Lung (tissue), 12 donors: ENCODE measurements around the gene ASAP3. TPM values are rescaled to one million over a fixed set of nuclear protein-coding genes. Genes with fewer than 3 reads are reported as not detected.

Experiments used
- ATAC-seq: fragments of 200-7000 bp; cut with Tn5 transposase; one replicate; pipeline ENCODE4 v1.9.1; 2020; ENCODE audit warnings: moderate number of reproducible peaks; ENCODE audit not compliant: insufficient read depth, low FRiP score
- DNase-seq, 3 donors: peaks; one replicate each; pipeline ENCODE4 v3.0.0-alpha.2; 2013 to 2017
- H3K27ac ChIP-seq, 2 donors: one replicate each; pipeline ENCODE4 v1.5.1; 2013; ENCODE audit warnings: mild to moderate bottlenecking in 2 of 2, moderate library complexity in 2 of 2, control low read depth in 1 of 2, inconsistent platforms in 1 of 2, low read depth in 1 of 2, low read length in 1 of 2
- H3K27me3 ChIP-seq, 3 donors: one replicate each; pipeline ENCODE4 v1.5.1; 2013; ENCODE audit warnings: low read length in 2 of 3; ENCODE audit not compliant: control insufficient read depth in 3 of 3, insufficient read depth in 3 of 3
- H3K36me3 ChIP-seq, 4 donors: one replicate each; pipeline ENCODE4 v1.5.1; 2013; ENCODE audit warnings: low read length in 4 of 4, mild to moderate bottlenecking in 1 of 4, moderate library complexity in 1 of 4; ENCODE audit not compliant: control insufficient read depth in 4 of 4, insufficient read depth in 4 of 4
- H3K4me1 ChIP-seq, 5 donors: one replicate each; pipeline ENCODE4 v1.5.1; 2013; ENCODE audit warnings: low read length in 5 of 5, mild to moderate bottlenecking in 2 of 5, moderate library complexity in 1 of 5; ENCODE audit not compliant: control insufficient read depth in 5 of 5, insufficient read depth in 5 of 5
- H3K4me3 ChIP-seq: one replicate; pipeline ENCODE4 v1.5.1; 2013; ENCODE audit warnings: mild to moderate bottlenecking, control low read depth, moderate library complexity
- H3K9ac ChIP-seq, 2 donors: one replicate each; pipeline ENCODE4 v1.5.1; 2013; ENCODE audit warnings: low read length in 2 of 2, control low read depth in 1 of 2; ENCODE audit not compliant: insufficient read depth in 1 of 2
- H3K9me3 ChIP-seq, 4 donors: one replicate each; pipeline ENCODE4 v1.5.1; 2013; ENCODE audit warnings: low read length in 3 of 4, mild to moderate bottlenecking in 1 of 4, moderate library complexity in 1 of 4; ENCODE audit not compliant: control insufficient read depth in 4 of 4, insufficient read depth in 3 of 4
- CTCF ChIP-seq: IDR thresholded peaks from 2 replicates; pipeline ENCODE4 v1.5.1; 2012; ENCODE audit warnings: mild to moderate bottlenecking; ENCODE audit errors: control extremely low read depth, extremely low read depth
- WGBS, 2 donors: extraction: QIAGEN DNeasy Blood & Tissue Kit; methylation state at CpG; one replicate each; pipeline ENCODE4 v1.1.7; 2013; 5-methylcytosine and 5-hydroxymethylcytosine counted together
- polyA plus RNA-seq, 2 donors: library from polyadenylated mRNA; stranded (reverse); fragments of 200-250 nt; gene quantifications; one replicate each; pipeline ENCODE4 v1.2.1, GENCODE V29; 2013
- total RNA-seq, 2 donors: library from RNA; depleted of rRNA in 1 of 2; stranded (reverse); fragments of >200 nt in 1 of 2; gene quantifications; one replicate each; pipeline ENCODE4 v1.2.1, GENCODE V29; 2014 to 2021
- donor health status: control.
- donor health status: control.
- donor health status: Bipolar disorder and iron deficiency.
- donor health status: healthy.
- donor health status: DM: yes; HTN: yes; CAD: no.

The ASAP3 gene
- total and polyA plus RNA-seq, 4 donors, result 16.9 to 38.1 (median 30.0) TPM

GRCh38 chr1:23442751-23443150 is 41.2 kb downstream of the ASAP3 start:
- Histone ChIP-seq H3K36me3 (peaks cover 4 to 18% (median 15%) of the 10 kb centered on the region in 4 donors), H3K4me1 (no peaks in the 10 kb centered on the region), H3K4me3 (no peak overlapping the region), H3K9me3 (no peaks in the 10 kb centered on the region), H3K27me3 (no peaks in the 10 kb centered on the region), H3K27ac (no peak overlapping the region), H3K9ac (no peak overlapping the region)
- ATAC-seq (no peak), DNase-seq (no peak)
- 84 to 90% methylated on average over 3 of the region's 3 CpGs for WGBS, 2 donors
- no peak for TF ChIP-seq CTCF

DNA sequence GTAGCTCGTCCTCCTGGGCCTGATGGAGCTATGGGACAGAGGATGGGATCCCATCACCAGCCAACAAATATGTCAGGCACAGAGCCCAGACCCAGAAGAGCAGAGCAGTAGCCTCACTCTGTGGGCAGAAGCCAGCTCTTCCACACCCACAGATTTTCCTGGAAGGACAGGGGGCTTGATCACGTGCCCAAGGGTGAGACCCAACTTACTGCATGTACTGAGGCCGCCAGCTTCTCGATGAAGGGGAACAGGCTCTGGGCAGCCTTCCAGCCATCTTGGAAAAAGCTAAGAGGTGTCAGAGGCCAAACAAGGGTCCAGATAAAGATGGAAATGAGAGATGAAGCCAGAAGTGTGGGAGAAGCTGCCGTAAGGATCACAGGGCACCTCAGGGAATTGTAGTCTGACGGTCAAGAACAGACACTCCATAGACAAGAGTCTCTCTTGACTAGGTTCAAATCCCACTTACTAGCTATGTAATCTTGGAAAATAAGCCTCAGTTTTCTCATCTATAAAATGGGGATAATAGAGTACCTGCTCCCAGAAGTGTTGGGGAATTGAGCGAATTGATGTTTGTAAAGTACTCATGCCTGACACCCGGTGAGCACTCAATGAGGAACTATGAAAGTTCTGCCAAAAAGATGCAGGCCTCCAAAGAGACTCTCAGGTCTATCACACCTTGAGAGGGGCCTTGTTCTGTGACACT is 42.4 kb downstream of the ASAP3 start:
- 90 to 94% methylated on average over 8 of the region's 8 CpGs for WGBS, 2 donors
- no peaks in the 10 kb centered on the region for H3K27me3 ChIP-seq
- no peaks in the 10 kb centered on the region for H3K4me1 ChIP-seq
- DNase-seq, result no peak
- peaks cover 4 to 18% (median 15%) of the 10 kb centered on the region in 4 donors for H3K36me3 ChIP-seq
- H3K4me3 ChIP-seq, result no peak overlapping the region
- H3K9ac ChIP-seq, result no peak overlapping the region
- TF ChIP-seq CTCF, result no peak
- ATAC-seq, result no peak
- no peaks in the 10 kb centered on the region for H3K9me3 ChIP-seq
- no peak overlapping the region for H3K27ac ChIP-seq

- TF ChIP-seq CTCF, result no peak
These were observed 45.4 kb downstream of the ASAP3 start for GRCh38 chr1:23438545-23438944.

GRCh38 chr1:23437355-23437664 is 46.7 kb downstream of the ASAP3 start:
- no peaks in the 10 kb centered on the region for H3K27me3 ChIP-seq
- peaks cover 0 to 2% (median 0%) of the 10 kb centered on the region in 5 donors for H3K4me1 ChIP-seq
- H3K9me3 ChIP-seq, result no peaks in the 10 kb centered on the region
- DNase-seq, result no peak
- ATAC-seq, result no peak
- WGBS, 2 donors, result 88 to 95% methylated on average over 12 to 13 of the region's 13 CpGs
- no peak overlapping the region for H3K9ac ChIP-seq
- peaks cover 17 to 39% (median 31%) of the 10 kb centered on the region in 4 donors for H3K36me3 ChIP-seq
- H3K27ac ChIP-seq, result no peak overlapping the region
- no peak overlapping the region for H3K4me3 ChIP-seq
- TF ChIP-seq CTCF, result no peak

More at GRCh38 chr1:23438545-23438944, 45.4 kb downstream of the ASAP3 start:
- DNase-seq (no peak), ATAC-seq (no peak)
- 92 to 95% methylated on average over 8 of the region's 8 CpGs for WGBS, 2 donors
- Histone ChIP-seq H3K4me1 (peaks cover 0 to 2% (median 0%) of the 10 kb centered on the region in 5 donors), H3K27me3 (no peaks in the 10 kb centered on the region), H3K9me3 (no peaks in the 10 kb centered on the region), H3K27ac (no peak overlapping the region), H3K4me3 (no peak overlapping the region), H3K9ac (no peak overlapping the region), H3K36me3 (peaks cover 11 to 30% (median 26%) of the 10 kb centered on the region in 4 donors)
